ENCODE data around the gene PDGFA.

DNA sequence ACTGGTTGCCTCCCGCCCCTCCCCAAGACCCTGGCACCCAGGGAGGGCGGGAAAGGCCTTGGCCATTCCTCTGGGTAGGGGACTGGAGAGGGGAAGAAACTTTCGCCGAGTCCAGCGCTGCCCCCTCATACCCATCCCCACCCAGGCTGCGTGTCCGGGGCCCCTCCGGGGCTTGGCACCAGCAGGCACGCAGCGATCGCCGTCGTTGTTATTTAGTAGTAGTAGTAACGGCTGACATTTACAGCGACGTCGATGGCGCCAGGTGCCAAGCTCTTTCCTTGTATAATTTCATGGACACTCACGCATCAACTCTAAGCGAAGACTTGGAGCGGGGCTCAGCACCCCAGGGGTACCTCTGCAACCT lies 3.3 kb upstream of the PDGFA start:
- TF ChIP-seq EZH2phosphoT487 (IDR thresholded peaks at IDR 0.05; ENCODE audit: insufficient read depth, low read depth), result no peak
- no peak for TF ChIP-seq EZH2 (IDR thresholded peaks at IDR 0.05; ENCODE audit: insufficient read depth, poor library complexity, severe bottlenecking)

All from GM23248 (cell line).